ENCODE data around the gene ARSG. TPM values are rescaled to one million over a fixed set of nuclear protein-coding genes. Genes with fewer than 3 reads are reported as not detected.

ARSG gene
- total and polyA plus RNA-seq, 2 experiments from 2014 or later, result 1.7 to 5.1 TPM

DNA sequence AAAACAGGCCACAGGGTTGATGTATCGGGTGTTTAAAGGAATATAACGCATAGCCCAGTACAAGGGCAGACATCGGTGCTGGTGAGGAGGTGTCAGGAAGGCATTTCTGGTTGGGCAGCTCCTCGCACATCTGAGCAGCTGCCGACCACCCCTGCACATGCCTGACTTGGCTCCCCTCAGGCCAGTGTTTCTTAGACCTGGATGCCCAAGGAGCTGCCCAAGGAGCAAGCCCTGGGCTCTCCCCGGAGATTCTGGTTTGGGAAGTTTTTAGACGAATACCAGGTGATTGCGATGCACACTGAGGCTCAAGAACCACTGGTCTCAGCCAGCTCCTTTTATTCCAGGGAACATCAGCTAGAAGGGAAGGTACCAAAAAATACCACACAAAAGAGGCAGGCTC, 154.4 kb downstream of the ARSG start:
- peak overlapping the region; percentile 63; the same call in 1 of the 2 replicates for H3K27ac Mint-ChIP-seq

More for the DNA sequence above, 154.4 kb downstream of the ARSG start:
- Histone ChIP-seq H2AFZ (no peak overlapping the region), H3K4me1 (ENCODE audit: insufficient read depth) (no peaks in the 10 kb centered on the region), H3K27ac (ENCODE audit: low read depth) (no peak overlapping the region), H3K27me3 (ENCODE audit: insufficient read depth) (no peaks in the 10 kb centered on the region), H3K4me3 (no peak overlapping the region), H3F3A (replicated peaks; ENCODE audit: low read depth) (no peaks in the 10 kb centered on the region), H3K9me2 (ENCODE audit: insufficient read depth) (no peaks in the 10 kb centered on the region), H3K36me3 (ENCODE audit: insufficient read depth) (no peaks in the 10 kb centered on the region), H4K20me1 (replicated peaks; ENCODE audit: insufficient read depth) (no peaks in the 10 kb centered on the region), H3K4me2 (no peak overlapping the region), H3K79me2 (replicated peaks; ENCODE audit: insufficient read depth) (no peaks in the 10 kb centered on the region)
- peaks cover 4% of the 10 kb centered on the region; the same call in 2 of the 3 replicates for H3K4me1 Mint-ChIP-seq
- H3K4me3 Mint-ChIP-seq, result no peak overlapping the region
- H3K27me3 Mint-ChIP-seq (ENCODE audit: insufficient read depth, low read depth, poor library complexity), result peaks cover 2% of the 10 kb centered on the region
- DNase-seq (ENCODE audit: low spot score) (no peak), ATAC-seq (no peak)
- peaks cover 13% of the 10 kb centered on the region for H3K36me3 Mint-ChIP-seq (ENCODE audit: low read depth)
- no peaks in the 10 kb centered on the region for H3K9me3 Mint-ChIP-seq
- no peak for TF ChIP-seq POLR2AphosphoS5 (IDR thresholded peaks at IDR 0.05; ENCODE audit: low read depth)
- TF ChIP-seq STAT1 (IDR thresholded peaks at IDR 0.05; ENCODE audit: unreplicated experiment), result no peak
- no peak for TF ChIP-seq JUNB (IDR thresholded peaks at IDR 0.05; ENCODE audit: unreplicated experiment)
- no peak for TF ChIP-seq NANOG (IDR thresholded peaks at IDR 0.05; ENCODE audit: borderline replicate concordance)
- TF ChIP-seq, protein P1, sequence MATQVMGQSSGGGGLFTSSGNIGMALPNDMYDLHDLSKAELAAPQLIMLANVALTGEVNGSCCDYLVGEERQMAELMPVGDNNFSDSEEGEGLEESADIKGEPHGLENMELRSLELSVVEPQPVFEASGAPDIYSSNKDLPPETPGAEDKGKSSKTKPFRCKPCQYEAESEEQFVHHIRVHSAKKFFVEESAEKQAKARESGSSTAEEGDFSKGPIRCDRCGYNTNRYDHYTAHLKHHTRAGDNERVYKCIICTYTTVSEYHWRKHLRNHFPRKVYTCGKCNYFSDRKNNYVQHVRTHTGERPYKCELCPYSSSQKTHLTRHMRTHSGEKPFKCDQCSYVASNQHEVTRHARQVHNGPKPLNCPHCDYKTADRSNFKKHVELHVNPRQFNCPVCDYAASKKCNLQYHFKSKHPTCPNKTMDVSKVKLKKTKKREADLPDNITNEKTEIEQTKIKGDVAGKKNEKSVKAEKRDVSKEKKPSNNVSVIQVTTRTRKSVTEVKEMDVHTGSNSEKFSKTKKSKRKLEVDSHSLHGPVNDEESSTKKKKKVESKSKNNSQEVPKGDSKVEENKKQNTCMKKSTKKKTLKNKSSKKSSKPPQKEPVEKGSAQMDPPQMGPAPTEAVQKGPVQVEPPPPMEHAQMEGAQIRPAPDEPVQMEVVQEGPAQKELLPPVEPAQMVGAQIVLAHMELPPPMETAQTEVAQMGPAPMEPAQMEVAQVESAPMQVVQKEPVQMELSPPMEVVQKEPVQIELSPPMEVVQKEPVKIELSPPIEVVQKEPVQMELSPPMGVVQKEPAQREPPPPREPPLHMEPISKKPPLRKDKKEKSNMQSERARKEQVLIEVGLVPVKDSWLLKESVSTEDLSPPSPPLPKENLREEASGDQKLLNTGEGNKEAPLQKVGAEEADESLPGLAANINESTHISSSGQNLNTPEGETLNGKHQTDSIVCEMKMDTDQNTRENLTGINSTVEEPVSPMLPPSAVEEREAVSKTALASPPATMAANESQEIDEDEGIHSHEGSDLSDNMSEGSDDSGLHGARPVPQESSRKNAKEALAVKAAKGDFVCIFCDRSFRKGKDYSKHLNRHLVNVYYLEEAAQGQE (IDR thresholded peaks at IDR 0.05; ENCODE audit: unreplicated experiment), result no peak
- TF ChIP-seq, protein P2, sequence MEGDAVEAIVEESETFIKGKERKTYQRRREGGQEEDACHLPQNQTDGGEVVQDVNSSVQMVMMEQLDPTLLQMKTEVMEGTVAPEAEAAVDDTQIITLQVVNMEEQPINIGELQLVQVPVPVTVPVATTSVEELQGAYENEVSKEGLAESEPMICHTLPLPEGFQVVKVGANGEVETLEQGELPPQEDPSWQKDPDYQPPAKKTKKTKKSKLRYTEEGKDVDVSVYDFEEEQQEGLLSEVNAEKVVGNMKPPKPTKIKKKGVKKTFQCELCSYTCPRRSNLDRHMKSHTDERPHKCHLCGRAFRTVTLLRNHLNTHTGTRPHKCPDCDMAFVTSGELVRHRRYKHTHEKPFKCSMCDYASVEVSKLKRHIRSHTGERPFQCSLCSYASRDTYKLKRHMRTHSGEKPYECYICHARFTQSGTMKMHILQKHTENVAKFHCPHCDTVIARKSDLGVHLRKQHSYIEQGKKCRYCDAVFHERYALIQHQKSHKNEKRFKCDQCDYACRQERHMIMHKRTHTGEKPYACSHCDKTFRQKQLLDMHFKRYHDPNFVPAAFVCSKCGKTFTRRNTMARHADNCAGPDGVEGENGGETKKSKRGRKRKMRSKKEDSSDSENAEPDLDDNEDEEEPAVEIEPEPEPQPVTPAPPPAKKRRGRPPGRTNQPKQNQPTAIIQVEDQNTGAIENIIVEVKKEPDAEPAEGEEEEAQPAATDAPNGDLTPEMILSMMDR (conservative IDR thresholded peaks at IDR 0.05; ENCODE audit: low read depth in 2 of 2), result no peak
- no peak for TF ChIP-seq ZNF331 (CRISPR knock-in tag; IDR thresholded peaks at IDR 0.05; ENCODE audit: low read depth)
- TF ChIP-seq ZNF114 (CRISPR knock-in tag; IDR thresholded peaks at IDR 0.05), result no peak
- TF ChIP-seq EZH2phosphoT487 (IDR thresholded peaks at IDR 0.05; ENCODE audit: unreplicated experiment), result no peak
- TF ChIP-seq EZH2 (IDR thresholded peaks at IDR 0.05; ENCODE audit: low read depth, unreplicated experiment), result no peak
- no peak for TF ChIP-seq CREB1 (CRISPR knock-in tag; IDR thresholded peaks at IDR 0.05; ENCODE audit: low read depth)
- TF ChIP-seq, protein P3, sequence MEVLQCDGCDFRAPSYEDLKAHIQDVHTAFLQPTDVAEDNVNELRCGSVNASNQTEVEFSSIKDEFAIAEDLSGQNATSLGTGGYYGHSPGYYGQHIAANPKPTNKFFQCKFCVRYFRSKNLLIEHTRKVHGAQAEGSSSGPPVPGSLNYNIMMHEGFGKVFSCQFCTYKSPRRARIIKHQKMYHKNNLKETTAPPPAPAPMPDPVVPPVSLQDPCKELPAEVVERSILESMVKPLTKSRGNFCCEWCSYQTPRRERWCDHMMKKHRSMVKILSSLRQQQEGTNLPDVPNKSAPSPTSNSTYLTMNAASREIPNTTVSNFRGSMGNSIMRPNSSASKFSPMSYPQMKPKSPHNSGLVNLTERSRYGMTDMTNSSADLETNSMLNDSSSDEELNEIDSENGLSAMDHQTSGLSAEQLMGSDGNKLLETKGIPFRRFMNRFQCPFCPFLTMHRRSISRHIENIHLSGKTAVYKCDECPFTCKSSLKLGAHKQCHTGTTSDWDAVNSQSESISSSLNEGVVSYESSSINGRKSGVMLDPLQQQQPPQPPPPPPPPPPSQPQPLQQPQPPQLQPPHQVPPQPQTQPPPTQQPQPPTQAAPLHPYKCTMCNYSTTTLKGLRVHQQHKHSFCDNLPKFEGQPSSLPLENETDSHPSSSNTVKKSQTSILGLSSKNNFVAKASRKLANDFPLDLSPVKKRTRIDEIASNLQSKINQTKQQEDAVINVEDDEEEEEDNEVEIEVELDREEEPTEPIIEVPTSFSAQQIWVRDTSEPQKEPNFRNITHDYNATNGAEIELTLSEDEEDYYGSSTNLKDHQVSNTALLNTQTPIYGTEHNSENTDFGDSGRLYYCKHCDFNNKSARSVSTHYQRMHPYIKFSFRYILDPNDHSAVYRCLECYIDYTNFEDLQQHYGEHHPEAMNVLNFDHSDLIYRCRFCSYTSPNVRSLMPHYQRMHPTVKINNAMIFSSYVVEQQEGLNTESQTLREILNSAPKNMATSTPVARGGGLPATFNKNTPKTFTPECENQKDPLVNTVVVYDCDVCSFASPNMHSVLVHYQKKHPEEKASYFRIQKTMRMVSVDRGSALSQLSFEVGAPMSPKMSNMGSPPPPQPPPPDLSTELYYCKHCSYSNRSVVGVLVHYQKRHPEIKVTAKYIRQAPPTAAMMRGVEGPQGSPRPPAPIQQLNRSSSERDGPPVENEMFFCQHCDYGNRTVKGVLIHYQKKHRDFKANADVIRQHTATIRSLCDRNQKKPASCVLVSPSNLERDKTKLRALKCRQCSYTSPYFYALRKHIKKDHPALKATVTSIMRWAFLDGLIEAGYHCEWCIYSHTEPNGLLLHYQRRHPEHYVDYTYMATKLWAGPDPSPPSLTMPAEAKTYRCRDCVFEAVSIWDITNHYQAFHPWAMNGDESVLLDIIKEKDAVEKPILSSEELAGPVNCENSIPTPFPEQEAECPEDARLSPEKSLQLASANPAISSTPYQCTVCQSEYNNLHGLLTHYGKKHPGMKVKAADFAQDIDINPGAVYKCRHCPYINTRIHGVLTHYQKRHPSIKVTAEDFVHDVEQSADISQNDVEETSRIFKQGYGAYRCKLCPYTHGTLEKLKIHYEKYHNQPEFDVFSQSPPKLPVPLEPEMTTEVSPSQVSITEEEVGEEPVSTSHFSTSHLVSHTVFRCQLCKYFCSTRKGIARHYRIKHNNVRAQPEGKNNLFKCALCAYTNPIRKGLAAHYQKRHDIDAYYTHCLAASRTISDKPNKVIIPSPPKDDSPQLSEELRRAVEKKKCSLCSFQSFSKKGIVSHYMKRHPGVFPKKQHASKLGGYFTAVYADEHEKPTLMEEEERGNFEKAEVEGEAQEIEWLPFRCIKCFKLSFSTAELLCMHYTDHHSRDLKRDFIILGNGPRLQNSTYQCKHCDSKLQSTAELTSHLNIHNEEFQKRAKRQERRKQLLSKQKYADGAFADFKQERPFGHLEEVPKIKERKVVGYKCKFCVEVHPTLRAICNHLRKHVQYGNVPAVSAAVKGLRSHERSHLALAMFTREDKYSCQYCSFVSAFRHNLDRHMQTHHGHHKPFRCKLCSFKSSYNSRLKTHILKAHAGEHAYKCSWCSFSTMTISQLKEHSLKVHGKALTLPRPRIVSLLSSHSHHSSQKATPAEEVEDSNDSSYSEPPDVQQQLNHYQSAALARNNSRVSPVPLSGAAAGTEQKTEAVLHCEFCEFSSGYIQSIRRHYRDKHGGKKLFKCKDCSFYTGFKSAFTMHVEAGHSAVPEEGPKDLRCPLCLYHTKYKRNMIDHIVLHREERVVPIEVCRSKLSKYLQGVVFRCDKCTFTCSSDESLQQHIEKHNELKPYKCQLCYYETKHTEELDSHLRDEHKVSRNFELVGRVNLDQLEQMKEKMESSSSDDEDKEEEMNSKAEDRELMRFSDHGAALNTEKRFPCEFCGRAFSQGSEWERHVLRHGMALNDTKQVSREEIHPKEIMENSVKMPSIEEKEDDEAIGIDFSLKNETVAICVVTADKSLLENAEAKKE (CRISPR knock-in tag; IDR thresholded peaks at IDR 0.05), result no peak
- TF ChIP-seq, protein P4, sequence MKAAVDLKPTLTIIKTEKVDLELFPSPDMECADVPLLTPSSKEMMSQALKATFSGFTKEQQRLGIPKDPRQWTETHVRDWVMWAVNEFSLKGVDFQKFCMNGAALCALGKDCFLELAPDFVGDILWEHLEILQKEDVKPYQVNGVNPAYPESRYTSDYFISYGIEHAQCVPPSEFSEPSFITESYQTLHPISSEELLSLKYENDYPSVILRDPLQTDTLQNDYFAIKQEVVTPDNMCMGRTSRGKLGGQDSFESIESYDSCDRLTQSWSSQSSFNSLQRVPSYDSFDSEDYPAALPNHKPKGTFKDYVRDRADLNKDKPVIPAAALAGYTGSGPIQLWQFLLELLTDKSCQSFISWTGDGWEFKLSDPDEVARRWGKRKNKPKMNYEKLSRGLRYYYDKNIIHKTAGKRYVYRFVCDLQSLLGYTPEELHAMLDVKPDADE (IDR thresholded peaks at IDR 0.05), result no peak
